ENCODE measurements around the gene TNRC6C. TPM values are rescaled to one million over a fixed set of nuclear protein-coding genes. Genes with fewer than 3 reads are reported as not detected.

The TNRC6C gene
- total RNA-seq, 3 donors from 2014 or later: 14.1 to 21.7 (median 21.6) TPM

DNA sequence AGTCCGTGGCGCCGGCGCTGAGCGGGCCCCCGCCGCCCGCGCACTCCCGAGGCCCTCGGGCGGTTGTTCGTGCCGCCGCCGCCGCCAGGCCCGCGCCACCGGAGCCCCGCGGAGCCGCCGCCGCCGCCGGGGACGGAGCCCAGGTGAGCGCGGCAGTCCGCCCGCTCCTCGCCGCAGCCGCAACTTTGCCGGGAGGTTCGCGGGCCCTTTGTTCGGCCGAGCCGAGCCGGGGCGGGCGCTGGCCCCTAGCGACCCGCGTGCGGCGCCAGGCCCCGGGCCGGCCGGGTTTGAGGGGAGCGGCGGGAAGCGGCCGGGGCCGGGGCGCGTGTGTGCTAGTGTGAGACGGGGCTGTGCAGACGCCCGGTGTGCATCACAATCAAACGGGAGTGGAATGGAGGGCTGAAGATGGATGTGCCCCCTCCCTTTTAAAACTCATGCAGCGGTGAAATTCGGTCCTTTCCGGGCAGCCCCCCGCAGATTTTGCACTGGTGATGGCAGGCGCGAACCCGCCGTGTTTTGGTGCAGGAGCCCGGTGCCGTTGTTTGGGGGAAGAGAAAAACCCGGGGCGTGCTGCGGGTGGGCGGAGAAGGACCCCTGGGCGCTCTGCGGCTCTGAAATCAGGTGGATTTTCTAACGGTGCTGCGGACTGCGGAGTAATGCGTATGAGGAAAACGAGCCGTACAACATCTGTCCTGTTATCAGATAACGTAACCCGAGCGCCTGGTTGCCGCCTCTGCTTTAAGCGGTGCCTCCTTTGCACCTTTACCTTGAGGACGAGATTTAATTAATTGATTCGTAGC is 823 bp downstream of the TNRC6C start:
- Histone ChIP-seq H3K9me3 (no peaks in the 10 kb centered on the region), H3K4me3 (peak overlapping the region; percentile 58 to 93 (median 74)), H3K4me1 (peaks cover 0 to 6% of the 10 kb centered on the region in 2 donors), H3K36me3 (no peaks in the 10 kb centered on the region), H3K27ac (peak overlapping the region; percentile 36 to 98), H3K27me3 (no peaks in the 10 kb centered on the region)
- intact Hi-C loops (cut with DNase I; ENCODE audit: low total_unique reads): no loop called here
- no peak for DNase-seq (ENCODE audit: low spot score in 2 of 2)
- TF ChIP-seq POLR2A (IDR thresholded peaks at IDR 0.05): no peak
- no peak for TF ChIP-seq POLR2AphosphoS5 (IDR thresholded peaks at IDR 0.05)
- TF ChIP-seq, protein P1, sequence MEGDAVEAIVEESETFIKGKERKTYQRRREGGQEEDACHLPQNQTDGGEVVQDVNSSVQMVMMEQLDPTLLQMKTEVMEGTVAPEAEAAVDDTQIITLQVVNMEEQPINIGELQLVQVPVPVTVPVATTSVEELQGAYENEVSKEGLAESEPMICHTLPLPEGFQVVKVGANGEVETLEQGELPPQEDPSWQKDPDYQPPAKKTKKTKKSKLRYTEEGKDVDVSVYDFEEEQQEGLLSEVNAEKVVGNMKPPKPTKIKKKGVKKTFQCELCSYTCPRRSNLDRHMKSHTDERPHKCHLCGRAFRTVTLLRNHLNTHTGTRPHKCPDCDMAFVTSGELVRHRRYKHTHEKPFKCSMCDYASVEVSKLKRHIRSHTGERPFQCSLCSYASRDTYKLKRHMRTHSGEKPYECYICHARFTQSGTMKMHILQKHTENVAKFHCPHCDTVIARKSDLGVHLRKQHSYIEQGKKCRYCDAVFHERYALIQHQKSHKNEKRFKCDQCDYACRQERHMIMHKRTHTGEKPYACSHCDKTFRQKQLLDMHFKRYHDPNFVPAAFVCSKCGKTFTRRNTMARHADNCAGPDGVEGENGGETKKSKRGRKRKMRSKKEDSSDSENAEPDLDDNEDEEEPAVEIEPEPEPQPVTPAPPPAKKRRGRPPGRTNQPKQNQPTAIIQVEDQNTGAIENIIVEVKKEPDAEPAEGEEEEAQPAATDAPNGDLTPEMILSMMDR (IDR thresholded peaks at IDR 0.05): no peak

DNA sequence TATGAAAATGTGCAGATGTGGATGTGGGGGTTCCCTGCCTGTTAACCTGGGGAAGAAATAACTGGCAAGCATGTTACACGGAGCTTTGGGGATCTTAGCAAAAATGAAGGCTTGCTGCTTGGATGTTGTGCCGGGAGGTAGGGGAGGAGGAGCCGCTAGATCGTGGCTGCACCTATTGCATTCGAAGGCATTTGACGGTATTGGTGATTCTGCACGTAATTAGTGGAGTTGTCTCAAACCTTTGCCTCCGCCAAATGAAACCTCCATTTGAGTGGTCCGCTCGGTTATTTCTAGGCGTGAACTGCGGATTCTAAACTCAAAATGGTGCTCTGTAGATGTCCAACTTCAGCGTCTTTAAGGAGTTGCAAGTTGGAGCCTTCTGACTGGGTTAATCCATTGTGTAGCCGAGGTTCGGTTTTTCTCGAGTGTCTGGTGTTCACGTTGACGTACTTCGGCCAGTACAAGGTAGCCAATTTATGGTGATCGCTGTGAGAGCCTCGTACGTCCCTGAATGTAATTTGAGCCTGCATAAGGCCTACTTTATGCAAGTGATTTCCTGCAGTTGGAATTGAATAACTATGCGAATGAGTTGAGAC is 1.5 kb downstream of the TNRC6C start:
- Histone ChIP-seq H3K27me3 (no peaks in the 10 kb centered on the region), H3K36me3 (no peaks in the 10 kb centered on the region), H3K9me3 (no peaks in the 10 kb centered on the region), H3K27ac (no peak overlapping the region), H3K4me3 (peak overlapping the region; percentile 58 to 93 (median 74)), H3K4me1 (peaks cover 0 to 6% of the 10 kb centered on the region in 2 donors)
- no peak for DNase-seq (ENCODE audit: low spot score in 2 of 2)
- intact Hi-C loops (cut with DNase I; ENCODE audit: low total_unique reads): no loop called here
- no peak for TF ChIP-seq POLR2AphosphoS5 (IDR thresholded peaks at IDR 0.05)
- no peak for TF ChIP-seq POLR2A (IDR thresholded peaks at IDR 0.05)
- TF ChIP-seq, protein P1 (IDR thresholded peaks at IDR 0.05): no peak

DNA sequence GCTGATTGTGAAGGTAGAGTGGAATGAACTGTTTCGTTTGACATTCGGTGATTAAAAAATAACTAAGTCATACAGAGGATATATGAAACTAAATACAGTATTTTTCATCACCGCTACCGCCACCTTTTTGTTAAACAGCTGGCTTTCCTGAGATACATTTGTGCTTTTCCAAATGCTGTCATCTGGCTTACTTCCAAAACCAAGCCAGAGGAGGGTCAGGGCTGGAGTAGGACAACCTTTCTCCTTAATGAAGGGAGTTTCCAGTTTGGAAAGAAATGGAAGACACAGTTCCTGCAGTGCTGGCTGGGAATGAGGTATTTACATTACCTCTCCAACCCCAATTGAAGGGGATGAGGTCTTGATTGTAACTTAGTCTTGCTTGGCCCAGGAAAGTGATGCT is 3.2 kb downstream of the TNRC6C start:
- TF ChIP-seq POLR2A (IDR thresholded peaks at IDR 0.05) (no peak), POLR2AphosphoS5 (IDR thresholded peaks at IDR 0.05) (no peak)
- TF ChIP-seq, protein P1 (IDR thresholded peaks at IDR 0.05): no peak
- no peak overlapping the region for H3K27ac ChIP-seq
- no peak for DNase-seq (ENCODE audit: low spot score in 2 of 2)
- no peaks in the 10 kb centered on the region for H3K36me3 ChIP-seq
- no peaks in the 10 kb centered on the region for H3K27me3 ChIP-seq
- intact Hi-C loops (cut with DNase I; ENCODE audit: low total_unique reads): no loop called here
- peaks cover 0 to 6% of the 10 kb centered on the region in 2 donors for H3K4me1 ChIP-seq
- H3K9me3 ChIP-seq: no peaks in the 10 kb centered on the region
- H3K4me3 ChIP-seq: no peak overlapping the region

DNA sequence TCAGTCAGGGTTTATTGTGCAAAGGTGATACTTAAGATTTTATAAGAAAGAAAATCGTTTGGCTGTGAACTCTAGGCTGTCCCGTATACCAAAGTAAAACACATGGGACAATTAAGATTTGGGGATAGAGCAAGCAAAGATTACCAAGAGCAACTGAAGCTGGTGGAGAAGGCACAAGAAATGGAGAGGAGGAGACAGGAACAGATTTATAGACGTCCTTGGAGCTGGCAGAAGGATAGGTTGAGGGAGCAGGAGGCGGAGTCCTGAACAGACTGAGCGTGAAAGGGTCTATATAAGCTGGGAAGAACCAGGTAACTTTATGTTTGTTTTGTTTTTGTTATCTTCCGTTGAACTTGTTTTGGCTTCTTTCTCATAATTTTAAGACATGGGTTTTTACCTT is 3.8 kb downstream of the TNRC6C start:
- Histone ChIP-seq H3K36me3 (no peaks in the 10 kb centered on the region), H3K27ac (no peak overlapping the region), H3K27me3 (no peaks in the 10 kb centered on the region), H3K9me3 (no peaks in the 10 kb centered on the region), H3K4me3 (no peak overlapping the region), H3K4me1 (peaks cover 0 to 6% of the 10 kb centered on the region in 2 donors)
- DNase-seq (ENCODE audit: low spot score in 2 of 2): no peak
- intact Hi-C loops (cut with DNase I; ENCODE audit: low total_unique reads): no loop called here
- TF ChIP-seq POLR2A (IDR thresholded peaks at IDR 0.05): no peak
- no peak for TF ChIP-seq POLR2AphosphoS5 (IDR thresholded peaks at IDR 0.05)
- TF ChIP-seq, protein P1 (IDR thresholded peaks at IDR 0.05): no peak

DNA sequence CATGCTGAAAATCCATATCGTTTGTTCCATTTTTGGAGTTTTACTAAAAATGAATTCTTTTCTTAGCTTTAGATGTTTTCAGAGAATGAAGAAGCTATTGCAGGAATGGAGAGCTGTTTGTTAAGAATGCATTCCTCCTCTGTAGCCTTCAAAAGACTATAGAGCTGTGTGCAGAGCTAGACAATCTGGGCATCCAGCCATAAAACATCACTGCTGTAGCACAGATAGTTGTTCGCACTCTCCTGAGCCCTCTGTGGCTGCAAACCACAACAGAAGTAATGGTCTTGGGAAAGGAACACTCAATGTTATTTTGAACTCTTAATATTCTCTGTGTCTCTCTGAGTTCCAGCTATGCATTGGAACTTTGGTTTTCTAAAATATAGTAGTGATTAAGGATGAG is 4.9 kb downstream of the TNRC6C start:
- H3K9me3 ChIP-seq: no peaks in the 10 kb centered on the region
- peaks cover 0 to 6% of the 10 kb centered on the region in 2 donors for H3K4me1 ChIP-seq
- H3K27me3 ChIP-seq: no peaks in the 10 kb centered on the region
- DNase-seq (ENCODE audit: low spot score in 2 of 2): peak in 1 of 2 donors; percentile 37
- H3K36me3 ChIP-seq: no peaks in the 10 kb centered on the region
- H3K27ac ChIP-seq: no peak overlapping the region
- TF ChIP-seq POLR2AphosphoS5 (IDR thresholded peaks at IDR 0.05) (no peak), POLR2A (IDR thresholded peaks at IDR 0.05) (no peak)
- TF ChIP-seq, protein P1 (IDR thresholded peaks at IDR 0.05): no peak
- intact Hi-C loops (cut with DNase I; ENCODE audit: low total_unique reads): no loop called here
- no peak overlapping the region for H3K4me3 ChIP-seq

Data from breast epithelium (tissue), 4 donors.